Measurements from ENCODE around the gene SEMA5B. TPM values are rescaled to one million over a fixed set of nuclear protein-coding genes. Genes with fewer than 3 reads are reported as not detected.

Gene SEMA5B
- polyA plus RNA-seq, 1 donor (not counting 4 experiments of a cell fraction or from before 2014, with no cell fraction given) = 0.04 TPM

- no peak overlapping the region for H3K27ac ChIP-seq (ENCODE audit: control insufficient read depth, insufficient read depth, low read length)
- DNase-seq (ENCODE audit: low read depth, low spot score) (no peak), FAIRE-seq (no peak)
- H3K79me2 ChIP-seq (ENCODE audit: control insufficient read depth, insufficient read depth, low read length) = peaks cover 99% of the 10 kb centered on the region
- H3K4me3 ChIP-seq (ENCODE audit: control insufficient read depth in 2 of 3, extremely low read depth in 1 of 3, insufficient read depth in 2 of 3, low read depth in 1 of 3, low read length in 3 of 3) = no peak overlapping the region
- H3K9me3 ChIP-seq (ENCODE audit: control insufficient read depth, low read depth, low read length) = no peaks in the 10 kb centered on the region
- peaks cover 0 to 14% of the 10 kb centered on the region in 2 experiments for H3K36me3 ChIP-seq (ENCODE audit: control insufficient read depth in 2 of 2, extremely low read depth in 1 of 2, insufficient read depth in 2 of 2, low read length in 2 of 2)
- peaks cover 20% of the 10 kb centered on the region for H3K9me1 ChIP-seq (ENCODE audit: control insufficient read depth, extremely low read depth, insufficient read depth, low read length)
- TF ChIP-seq, protein P1, sequence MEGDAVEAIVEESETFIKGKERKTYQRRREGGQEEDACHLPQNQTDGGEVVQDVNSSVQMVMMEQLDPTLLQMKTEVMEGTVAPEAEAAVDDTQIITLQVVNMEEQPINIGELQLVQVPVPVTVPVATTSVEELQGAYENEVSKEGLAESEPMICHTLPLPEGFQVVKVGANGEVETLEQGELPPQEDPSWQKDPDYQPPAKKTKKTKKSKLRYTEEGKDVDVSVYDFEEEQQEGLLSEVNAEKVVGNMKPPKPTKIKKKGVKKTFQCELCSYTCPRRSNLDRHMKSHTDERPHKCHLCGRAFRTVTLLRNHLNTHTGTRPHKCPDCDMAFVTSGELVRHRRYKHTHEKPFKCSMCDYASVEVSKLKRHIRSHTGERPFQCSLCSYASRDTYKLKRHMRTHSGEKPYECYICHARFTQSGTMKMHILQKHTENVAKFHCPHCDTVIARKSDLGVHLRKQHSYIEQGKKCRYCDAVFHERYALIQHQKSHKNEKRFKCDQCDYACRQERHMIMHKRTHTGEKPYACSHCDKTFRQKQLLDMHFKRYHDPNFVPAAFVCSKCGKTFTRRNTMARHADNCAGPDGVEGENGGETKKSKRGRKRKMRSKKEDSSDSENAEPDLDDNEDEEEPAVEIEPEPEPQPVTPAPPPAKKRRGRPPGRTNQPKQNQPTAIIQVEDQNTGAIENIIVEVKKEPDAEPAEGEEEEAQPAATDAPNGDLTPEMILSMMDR (optimal IDR thresholded peaks at IDR 0.05 in 1 of 3, IDR thresholded peaks at IDR 0.05 in 1 of 3, conservative IDR thresholded peaks at IDR 0.05 in 1 of 3; ENCODE audit: extremely low read depth in 1 of 3, insufficient read depth in 2 of 3, low read length in 3 of 3) = no peak
- no peak for TF ChIP-seq EZH2 (IDR thresholded peaks at IDR 0.05; ENCODE audit: low read length)
- H3K4me2 ChIP-seq (ENCODE audit: control insufficient read depth, extremely low read depth, insufficient read depth, low read depth, low read length) = no peak overlapping the region
- H3K4me1 ChIP-seq (ENCODE audit: control insufficient read depth, extremely low read depth, insufficient read depth, low read length) = peaks cover 24% of the 10 kb centered on the region
- dilution Hi-C loops (cut with MboI; ENCODE audit: extremely low pct_ligation_motif_present, low sequenced_read_pairs) = no loop called here
- H2AFZ ChIP-seq (ENCODE audit: control insufficient read depth, low read length) = no peak overlapping the region
- no peaks in the 10 kb centered on the region for H3K27me3 ChIP-seq (ENCODE audit: control insufficient read depth, extremely low read depth, insufficient read depth, low read length)
- H4K20me1 ChIP-seq (ENCODE audit: control insufficient read depth, extremely low read depth, insufficient read depth, low read length) = peaks cover 46% of the 10 kb centered on the region
- no peak overlapping the region for H3K9ac ChIP-seq (ENCODE audit: control insufficient read depth, extremely low read depth, insufficient read depth, low read length)
These were observed 45.0 kb upstream of the SEMA5B start for GRCh38 chr3:123072564-123072963.

DNA sequence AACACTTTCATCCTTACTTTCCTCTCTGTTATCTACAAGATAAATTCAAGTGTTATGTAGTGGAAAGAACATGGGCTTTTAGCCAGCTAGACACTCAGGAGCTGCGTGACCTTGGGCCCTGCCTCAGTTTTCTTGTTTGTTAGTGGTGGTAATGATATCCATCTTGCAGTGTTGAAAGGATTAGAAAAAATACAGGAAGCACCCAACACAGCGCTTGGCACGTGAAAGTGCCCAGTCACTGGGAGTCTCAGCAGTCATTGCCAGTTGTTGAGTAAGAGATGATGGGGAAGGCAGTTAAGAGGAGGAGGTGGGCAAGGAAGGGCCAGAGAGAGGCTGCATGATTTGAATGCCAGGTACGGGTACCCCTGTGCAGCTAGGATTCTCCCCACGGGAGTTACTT lies 44.6 kb upstream of the SEMA5B start:
- Histone ChIP-seq H4K20me1 (ENCODE audit: control insufficient read depth, extremely low read depth, insufficient read depth, low read length) (peaks cover 41% of the 10 kb centered on the region), H2AFZ (ENCODE audit: control insufficient read depth, low read length) (no peak overlapping the region), H3K27ac (ENCODE audit: control insufficient read depth, insufficient read depth, low read length) (no peak overlapping the region), H3K36me3 (ENCODE audit: control insufficient read depth in 2 of 2, extremely low read depth in 1 of 2, insufficient read depth in 2 of 2, low read length in 2 of 2) (peaks cover 0 to 14% of the 10 kb centered on the region in 2 experiments), H3K79me2 (ENCODE audit: control insufficient read depth, insufficient read depth, low read length) (peaks cover 99% of the 10 kb centered on the region), H3K4me3 (ENCODE audit: control insufficient read depth in 2 of 3, extremely low read depth in 1 of 3, insufficient read depth in 2 of 3, low read depth in 1 of 3, low read length in 3 of 3) (no peak overlapping the region), H3K4me1 (ENCODE audit: control insufficient read depth, extremely low read depth, insufficient read depth, low read length) (peaks cover 24% of the 10 kb centered on the region), H3K9me3 (ENCODE audit: control insufficient read depth, low read depth, low read length) (no peaks in the 10 kb centered on the region), H3K9me1 (ENCODE audit: control insufficient read depth, extremely low read depth, insufficient read depth, low read length) (peaks cover 20% of the 10 kb centered on the region), H3K27me3 (ENCODE audit: control insufficient read depth, extremely low read depth, insufficient read depth, low read length) (no peaks in the 10 kb centered on the region), H3K9ac (ENCODE audit: control insufficient read depth, extremely low read depth, insufficient read depth, low read length) (no peak overlapping the region), H3K4me2 (ENCODE audit: control insufficient read depth, extremely low read depth, insufficient read depth, low read depth, low read length) (no peak overlapping the region)
- DNase-seq (ENCODE audit: low read depth, low spot score) (no peak), FAIRE-seq (no peak)
- TF ChIP-seq EZH2 (IDR thresholded peaks at IDR 0.05; ENCODE audit: low read length) = no peak
- TF ChIP-seq, protein P1 (optimal IDR thresholded peaks at IDR 0.05 in 1 of 3, IDR thresholded peaks at IDR 0.05 in 1 of 3, conservative IDR thresholded peaks at IDR 0.05 in 1 of 3; ENCODE audit: extremely low read depth in 1 of 3, insufficient read depth in 2 of 3, low read length in 3 of 3) = no peak
- dilution Hi-C loops (cut with MboI; ENCODE audit: extremely low pct_ligation_motif_present, low sequenced_read_pairs) = no loop called here
